ENCODE measurements around the gene MCC.

GRCh38 chr5:113062869-113063508 lies 425.3 kb downstream of the MCC start:
- TF ChIP-seq, protein P1, sequence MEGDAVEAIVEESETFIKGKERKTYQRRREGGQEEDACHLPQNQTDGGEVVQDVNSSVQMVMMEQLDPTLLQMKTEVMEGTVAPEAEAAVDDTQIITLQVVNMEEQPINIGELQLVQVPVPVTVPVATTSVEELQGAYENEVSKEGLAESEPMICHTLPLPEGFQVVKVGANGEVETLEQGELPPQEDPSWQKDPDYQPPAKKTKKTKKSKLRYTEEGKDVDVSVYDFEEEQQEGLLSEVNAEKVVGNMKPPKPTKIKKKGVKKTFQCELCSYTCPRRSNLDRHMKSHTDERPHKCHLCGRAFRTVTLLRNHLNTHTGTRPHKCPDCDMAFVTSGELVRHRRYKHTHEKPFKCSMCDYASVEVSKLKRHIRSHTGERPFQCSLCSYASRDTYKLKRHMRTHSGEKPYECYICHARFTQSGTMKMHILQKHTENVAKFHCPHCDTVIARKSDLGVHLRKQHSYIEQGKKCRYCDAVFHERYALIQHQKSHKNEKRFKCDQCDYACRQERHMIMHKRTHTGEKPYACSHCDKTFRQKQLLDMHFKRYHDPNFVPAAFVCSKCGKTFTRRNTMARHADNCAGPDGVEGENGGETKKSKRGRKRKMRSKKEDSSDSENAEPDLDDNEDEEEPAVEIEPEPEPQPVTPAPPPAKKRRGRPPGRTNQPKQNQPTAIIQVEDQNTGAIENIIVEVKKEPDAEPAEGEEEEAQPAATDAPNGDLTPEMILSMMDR (IDR thresholded peaks at IDR 0.05) = no peak
- no peak for TF ChIP-seq POLR2A (IDR thresholded peaks at IDR 0.05)
